ENCODE data around the gene FCGR2B. TPM values are rescaled to one million over a fixed set of nuclear protein-coding genes. Genes with fewer than 3 reads are reported as not detected.
A peak's percentile ranks its signal among the peaks of the same experiment; 100 is the strongest.

Gene FCGR2B
- total RNA-seq, 1 experiment from 2014 or later, result 0.11 TPM

DNA sequence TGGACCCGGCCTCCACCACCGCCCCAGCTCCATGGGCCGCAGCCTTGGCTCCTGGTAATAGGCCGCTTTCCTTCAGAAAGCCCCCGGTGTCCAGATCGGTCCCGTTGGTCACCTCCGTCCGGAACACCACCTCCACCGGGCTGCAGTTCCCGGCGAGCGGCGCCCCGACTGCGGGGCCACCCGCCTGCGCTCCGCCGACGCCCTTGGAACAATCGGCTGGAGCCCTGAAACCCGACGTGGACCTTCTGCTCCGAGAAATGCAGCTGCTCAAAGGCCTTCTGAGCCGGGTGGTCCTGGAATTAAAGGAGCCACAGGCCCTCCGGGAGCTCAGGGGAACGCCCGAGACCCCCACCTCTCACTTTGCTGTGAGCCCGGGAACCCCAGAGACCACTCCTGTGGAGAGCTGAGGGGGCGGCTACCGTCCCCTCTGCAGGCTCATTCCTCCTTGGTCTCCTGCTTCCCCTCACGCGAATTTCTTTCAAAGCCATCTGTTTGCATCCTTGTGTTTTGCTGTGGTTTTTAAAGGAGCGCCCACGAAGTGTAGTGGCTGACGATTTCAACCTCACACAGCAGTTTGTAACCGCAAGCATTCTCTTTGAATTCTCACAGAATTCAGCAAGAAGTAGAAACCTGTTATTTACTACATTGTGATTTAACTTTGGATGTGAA, 64.4 kb downstream of the FCGR2B start:
- Mint-ChIP-seq H3K9me3 (no peaks in the 10 kb centered on the region), H3K36me3 (no peaks in the 10 kb centered on the region), H3K4me3 (peak overlapping the region; percentile 90), H3K27ac (0 out of 2 replicates have a peak overlapping the region, but pooled peaks have one; percentile 41), H3K27me3 (ENCODE audit: low read depth) (peaks cover 62% of the 10 kb centered on the region), H3K4me1 (peaks cover 36% of the 10 kb centered on the region)
- DNase-seq (ENCODE audit: low spot score) (no peak), ATAC-seq (peak; percentile 7)
- ChIA-PET CTCF (interaction anchor here (0.6 to 2.4 kb wide), 8 partner anchors 11 to 336 kb away, joined by 3 to 23 read pairs (median 6); no protein-coding TSS in a partner anchor), POLR2A (interaction anchor here (2.6 kb wide), 1 partner anchor 22 kb away, joined by 10 read pairs; the partner anchor contains the start of gene DUSP12)
- TF ChIP-seq ZNF532 (CRISPR knock-in tag; IDR thresholded peaks at IDR 0.05; ENCODE audit: borderline replicate concordance) (no peak), ZNF138 (CRISPR knock-in tag; conservative IDR thresholded peaks at IDR 0.05) (no peak), JUN (CRISPR knock-in tag; IDR thresholded peaks at IDR 0.05) (no peak), CREB1 (CRISPR knock-in tag; IDR thresholded peaks at IDR 0.05) (no peak), SMAD4 (CRISPR knock-in tag; IDR thresholded peaks at IDR 0.05) (no peak), MLX (CRISPR knock-in tag; IDR thresholded peaks at IDR 0.05) (no peak), ZNF416 (CRISPR knock-in tag; IDR thresholded peaks at IDR 0.05) (no peak), MXD4 (CRISPR knock-in tag; IDR thresholded peaks at IDR 0.05; ENCODE audit: borderline replicate concordance) (no peak), TEAD1 (CRISPR knock-in tag; IDR thresholded peaks at IDR 0.05) (no peak), KAT7 (CRISPR knock-in tag; IDR thresholded peaks at IDR 0.05; ENCODE audit: borderline replicate concordance) (no peak), FOXP1 (CRISPR knock-in tag; IDR thresholded peaks at IDR 0.05; ENCODE audit: borderline replicate concordance) (peak; percentile 42; the same call in 1 of the 2 replicates), ETV6 (CRISPR knock-in tag; IDR thresholded peaks at IDR 0.05) (no peak), ZNF317 (CRISPR knock-in tag; IDR thresholded peaks at IDR 0.05; ENCODE audit: borderline replicate concordance, low read depth) (no peak), TCF7 (CRISPR knock-in tag; IDR thresholded peaks at IDR 0.05; ENCODE audit: low read depth) (no peak), STAT6 (CRISPR knock-in tag; conservative IDR thresholded peaks at IDR 0.05; ENCODE audit: low read depth) (no peak), ZMAT4 (CRISPR knock-in tag; IDR thresholded peaks at IDR 0.05) (no peak), EMX1 (CRISPR knock-in tag; IDR thresholded peaks at IDR 0.05) (no peak), NR1H2 (CRISPR knock-in tag; IDR thresholded peaks at IDR 0.05) (no peak), ZNF232 (CRISPR knock-in tag; IDR thresholded peaks at IDR 0.05) (0 out of 2 replicates have a peak, but pooled peaks have one; percentile 49)
- TF ChIP-seq, protein P1, sequence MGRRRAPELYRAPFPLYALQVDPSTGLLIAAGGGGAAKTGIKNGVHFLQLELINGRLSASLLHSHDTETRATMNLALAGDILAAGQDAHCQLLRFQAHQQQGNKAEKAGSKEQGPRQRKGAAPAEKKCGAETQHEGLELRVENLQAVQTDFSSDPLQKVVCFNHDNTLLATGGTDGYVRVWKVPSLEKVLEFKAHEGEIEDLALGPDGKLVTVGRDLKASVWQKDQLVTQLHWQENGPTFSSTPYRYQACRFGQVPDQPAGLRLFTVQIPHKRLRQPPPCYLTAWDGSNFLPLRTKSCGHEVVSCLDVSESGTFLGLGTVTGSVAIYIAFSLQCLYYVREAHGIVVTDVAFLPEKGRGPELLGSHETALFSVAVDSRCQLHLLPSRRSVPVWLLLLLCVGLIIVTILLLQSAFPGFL (CRISPR knock-in tag; IDR thresholded peaks at IDR 0.05; ENCODE audit: borderline replicate concordance), result no peak
- TF ChIP-seq, protein P2, sequence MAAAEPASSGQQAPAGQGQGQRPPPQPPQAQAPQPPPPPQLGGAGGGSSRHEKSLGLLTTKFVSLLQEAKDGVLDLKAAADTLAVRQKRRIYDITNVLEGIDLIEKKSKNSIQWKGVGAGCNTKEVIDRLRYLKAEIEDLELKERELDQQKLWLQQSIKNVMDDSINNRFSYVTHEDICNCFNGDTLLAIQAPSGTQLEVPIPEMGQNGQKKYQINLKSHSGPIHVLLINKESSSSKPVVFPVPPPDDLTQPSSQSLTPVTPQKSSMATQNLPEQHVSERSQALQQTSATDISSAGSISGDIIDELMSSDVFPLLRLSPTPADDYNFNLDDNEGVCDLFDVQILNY (CRISPR knock-in tag; IDR thresholded peaks at IDR 0.05), result 0 out of 2 replicates have a peak, but pooled peaks have one; percentile 17
- TF ChIP-seq, protein P3, sequence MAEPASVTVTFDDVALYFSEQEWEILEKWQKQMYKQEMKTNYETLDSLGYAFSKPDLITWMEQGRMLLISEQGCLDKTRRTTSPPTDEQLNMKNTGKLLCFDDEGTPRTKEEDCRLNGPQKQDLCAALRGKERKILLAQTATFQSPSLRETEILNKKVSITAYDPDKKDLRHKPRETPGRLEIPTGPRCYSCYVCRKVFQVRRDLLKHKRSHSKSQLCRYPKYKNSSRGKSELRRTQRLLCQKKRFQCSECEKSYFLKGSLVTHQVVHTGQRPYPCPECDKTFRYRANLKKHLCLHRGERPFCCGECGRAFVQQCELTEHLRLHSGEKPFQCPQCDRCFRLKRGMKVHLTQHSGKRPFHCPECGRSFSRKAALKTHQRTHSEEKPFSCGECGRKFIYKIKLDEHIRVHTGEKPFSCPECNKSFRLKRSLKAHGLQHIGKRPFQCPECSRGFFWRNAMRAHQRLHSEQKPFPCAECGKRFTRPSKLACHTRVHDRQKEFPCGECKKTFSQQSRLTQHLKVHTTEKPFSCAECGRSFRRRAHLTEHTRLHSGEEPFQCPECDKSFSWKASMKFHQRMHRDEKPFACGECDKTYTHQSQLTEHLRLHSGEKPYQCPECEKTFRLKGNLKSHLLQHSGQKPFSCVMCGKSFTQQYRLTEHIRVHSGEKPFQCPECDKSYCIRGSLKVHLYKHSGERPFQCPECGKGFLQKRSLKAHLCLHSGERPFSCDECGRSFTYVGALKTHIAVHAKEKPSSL (CRISPR knock-in tag; conservative IDR thresholded peaks at IDR 0.05), result no peak
- TF ChIP-seq, protein P4, sequence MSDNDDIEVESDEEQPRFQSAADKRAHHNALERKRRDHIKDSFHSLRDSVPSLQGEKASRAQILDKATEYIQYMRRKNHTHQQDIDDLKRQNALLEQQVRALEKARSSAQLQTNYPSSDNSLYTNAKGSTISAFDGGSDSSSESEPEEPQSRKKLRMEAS (CRISPR knock-in tag; IDR thresholded peaks at IDR 0.05), result peak; percentile 43; the same call in 1 of the 2 replicates

Data from WTC11 (cell line).